HL-60/S4 treated with retinoic acid at 250 ng/mL for 4 days and 3 days (cell line): ENCODE results near the gene TMEM97.

ENCODE experiments used
- in situ Hi-C: fragments of 300-500 bp; cut with MboI; formaldehyde crosslinking; loops from 2 replicates; pipeline ENCODE4 v1.7.0; 2022; ENCODE audit warnings: low sequenced_read_pairs

Gene TMEM97

GRCh38 chr17:28363776-28364650 is 45.0 kb downstream of the TMEM97 start:
- in situ Hi-C loops = no loop called here

- in situ Hi-C loops = no loop called here
Measured at GRCh38 chr17:28364665-28365363, 45.8 kb downstream of the TMEM97 start, which contains the start of gene SEBOX. TSS of gene SEBOX (minus strand) at chr17:28365199. CDS start at chr17:28365151, 48 bp downstream.

GRCh38 chr17:28365487-28365886 is 46.5 kb downstream of the TMEM97 start:
- in situ Hi-C loops = no loop called here

- in situ Hi-C loops = no loop called here
Measured at GRCh38 chr17:28366605-28367004, 47.6 kb downstream of the TMEM97 start.

- in situ Hi-C loops = no loop called here
Measured at GRCh38 chr17:28367641-28368305, 48.8 kb downstream of the TMEM97 start.

GRCh38 chr17:28368306-28368831 is 49.4 kb downstream of the TMEM97 start:
- in situ Hi-C loops = no loop called here

- in situ Hi-C loops = no loop called here
Measured at GRCh38 chr17:28368915-28369683, 50.1 kb downstream of the TMEM97 start.

GRCh38 chr17:28369684-28370034 is 50.7 kb downstream of the TMEM97 start:
- in situ Hi-C loops = no loop called here

- in situ Hi-C loops = no loop called here
Measured at GRCh38 chr17:28370035-28370743, 51.2 kb downstream of the TMEM97 start, which contains the start of gene VTN. TSS of gene VTN (minus strand) at chr17:28370307. CDS start at chr17:28370203, 104 bp downstream.

GRCh38 chr17:28370744-28371103 is 51.7 kb downstream of the TMEM97 start:
- in situ Hi-C loops = no loop called here

GRCh38 chr17:28371245-28372202 is 52.5 kb downstream of the TMEM97 start, which contains the start of gene SARM1:
TSS of gene SARM1 (plus strand) at chr17:28371694. CDS start at chr17:28372033, 339 bp downstream.
- in situ Hi-C loops = no loop called here

GRCh38 chr17:28372203-28372944 is 53.4 kb downstream of the TMEM97 start:
- in situ Hi-C loops = no loop called here

- in situ Hi-C loops = no loop called here
Measured at GRCh38 chr17:28372945-28373274, 53.9 kb downstream of the TMEM97 start.
